T-helper 1 cell treated with Interleukin-12 subunit alpha and Interleukin-12 subunit beta and Interleukin-4 antibody, amounts not matched to agents 30 ng/mL and 1 ng/mL, for 36 hours (primary cell): ENCODE results near the gene THNSL1. TPM values are rescaled to one million over a fixed set of nuclear protein-coding genes. Genes with fewer than 3 reads are reported as not detected.
"Not testable (repeated sequence)": the region's sequence is repeated elsewhere in the genome, so short reads cannot be mapped to it uniquely, and the experiment has no call there.

Experiments used
- intact Hi-C: fragments of 100-400 bp; cut with micrococcal nuclease; formaldehyde crosslinking; loops from one replicate; pipeline ENCODE4 v1.15.1; 2024
- total RNA-seq: library from RNA; stranded (reverse); gene quantifications from 2 replicates; pipeline ENCODE4 v1.2.3, GENCODE V29; 2022

The THNSL1 gene
- 1.3 and 1.9 TPM in 2 replicates for total RNA-seq

GRCh38 chr10:25016376-25017153 is at the start of gene THNSL1:
Gene THNSL1, plus strand, starts transcription at chr10:25016612. Its CDS starts 6,612 bp downstream, at chr10:25023224.
- intact Hi-C loops = loop anchor here (1.0 to 5.0 kb wide), 13 partner anchors 46 to 1919 kb away; partner anchors contain the start of genes ABI1, MSRB2 and PRTFDC1

- intact Hi-C loops = no loop called here
Observed at GRCh38 chr10:24966962-24967481, 49.4 kb upstream of the THNSL1 start.

GRCh38 chr10:24968349-24968748 is 48.1 kb upstream of the THNSL1 start:
- intact Hi-C loops = no loop called here

- intact Hi-C loops = not testable (repeated sequence)
Observed at GRCh38 chr10:24968951-24969350, 47.5 kb upstream of the THNSL1 start.

GRCh38 chr10:24969841-24970281 is 46.6 kb upstream of the THNSL1 start:
- intact Hi-C loops = loop anchor here (5.0 kb wide), 1 partner anchor 112 kb away; no protein-coding TSS in a partner anchor

- intact Hi-C loops = loop anchor here (5.0 kb wide), 1 partner anchor 111 kb away; no protein-coding TSS in a partner anchor
Observed at GRCh38 chr10:24971374-24971773, 45.0 kb upstream of the THNSL1 start.

GRCh38 chr10:24973163-24973562 is 43.2 kb upstream of the THNSL1 start:
- intact Hi-C loops = loop anchor here (5.0 kb wide), 1 partner anchor 109 kb away; no protein-coding TSS in a partner anchor

GRCh38 chr10:24974976-24975375 is 41.4 kb upstream of the THNSL1 start:
- intact Hi-C loops = loop anchor here (5.0 kb wide), 1 partner anchor 107 kb away; no protein-coding TSS in a partner anchor

- intact Hi-C loops = no loop called here
Observed at GRCh38 chr10:24979685-24980084, 36.7 kb upstream of the THNSL1 start.

- intact Hi-C loops = no loop called here
Observed at GRCh38 chr10:24981161-24981710, 35.2 kb upstream of the THNSL1 start.

GRCh38 chr10:24982319-24983112 is 33.9 kb upstream of the THNSL1 start:
- intact Hi-C loops = no loop called here

GRCh38 chr10:24983130-24983529 is 33.3 kb upstream of the THNSL1 start:
- intact Hi-C loops = no loop called here

GRCh38 chr10:24983946-24984345 is 32.5 kb upstream of the THNSL1 start:
- intact Hi-C loops = no loop called here

GRCh38 chr10:24984906-24985305 is 31.5 kb upstream of the THNSL1 start:
- intact Hi-C loops = no loop called here

GRCh38 chr10:24988831-24989640 is 27.4 kb upstream of the THNSL1 start:
- intact Hi-C loops = no loop called here

- intact Hi-C loops = loop anchor here (1.0 kb wide), 2 partner anchors 347 to 372 kb away; no protein-coding TSS in a partner anchor
Observed at GRCh38 chr10:24989867-24990266, 26.5 kb upstream of the THNSL1 start.

- intact Hi-C loops = no loop called here
Observed at GRCh38 chr10:24991298-24991697, 25.1 kb upstream of the THNSL1 start.

GRCh38 chr10:24992512-24993133 is 23.8 kb upstream of the THNSL1 start:
- intact Hi-C loops = no loop called here

GRCh38 chr10:24993237-24993958 is 23.0 kb upstream of the THNSL1 start:
- intact Hi-C loops = no loop called here
